ACHN (cell line): Measurements from ENCODE around the gene NTN5.
"Not testable (repeated sequence)": the region's sequence is repeated elsewhere in the genome, so short reads cannot be mapped to it uniquely, and the experiment has no call there.

Experiments
- DNase-seq: peaks from one replicate; pipeline ENCODE4 v3.0.0-alpha.2; 2015
- in situ Hi-C: cut with HindIII; loops from 2 replicates; pipeline ENCODE4 v1.10.0; 2017; ENCODE audit warnings: low sequenced_read_pairs, low pct_ligation_motif_present, low pct_unique_long_range_greater_than_20kb

NTN5 gene

GRCh38 chr19:48703316-48703715, 30.5 kb upstream of the NTN5 start:
- in situ Hi-C loops, result no loop called here
- DNase-seq, result no peak

GRCh38 chr19:48702701-48703100, 29.9 kb upstream of the NTN5 start:
- DNase-seq, result no peak
- in situ Hi-C loops, result no loop called here

- in situ Hi-C loops, result no loop called here
- peak; percentile 80 for DNase-seq
Measured at GRCh38 chr19:48698046-48698445, 25.2 kb upstream of the NTN5 start.

- in situ Hi-C loops, result no loop called here
- DNase-seq, result no peak
Measured at GRCh38 chr19:48696353-48697010, 23.7 kb upstream of the NTN5 start.

- in situ Hi-C loops, result no loop called here
- DNase-seq, result no peak
Measured at GRCh38 chr19:48695743-48696352, 23.0 kb upstream of the NTN5 start, which contains the start of gene FUT2. Gene FUT2, plus strand, starts transcription at chr19:48695971. Its CDS starts 6,986 bp downstream, at chr19:48702957.

GRCh38 chr19:48693629-48694028, 20.8 kb upstream of the NTN5 start:
- in situ Hi-C loops, DNase-seq: not testable (repeated sequence)

- DNase-seq, result no peak
- in situ Hi-C loops, result no loop called here
Measured at GRCh38 chr19:48689449-48689848, 16.6 kb upstream of the NTN5 start.

GRCh38 chr19:48687776-48688175, 15.0 kb upstream of the NTN5 start:
- in situ Hi-C loops, result no loop called here
- no peak for DNase-seq

- in situ Hi-C loops, DNase-seq: not testable (repeated sequence)
Measured at GRCh38 chr19:48686637-48687036, 13.8 kb upstream of the NTN5 start.

GRCh38 chr19:48686088-48686487, 13.3 kb upstream of the NTN5 start:
- in situ Hi-C loops, result no loop called here
- no peak for DNase-seq

GRCh38 chr19:48685583-48685982, 12.8 kb upstream of the NTN5 start:
- no peak for DNase-seq
- in situ Hi-C loops, result no loop called here

- DNase-seq, result no peak
- in situ Hi-C loops, result no loop called here
Measured at GRCh38 chr19:48683349-48683748, 10.5 kb upstream of the NTN5 start.

- in situ Hi-C loops, result no loop called here
- peak; percentile 85 for DNase-seq
Measured at GRCh38 chr19:48681127-48681470, 8.3 kb upstream of the NTN5 start.

GRCh38 chr19:48680436-48681126, 7.8 kb upstream of the NTN5 start:
- in situ Hi-C loops, result no loop called here
- no peak for DNase-seq

- in situ Hi-C loops, DNase-seq: not testable (repeated sequence)
Measured at GRCh38 chr19:48680006-48680405, 7.2 kb upstream of the NTN5 start.

GRCh38 chr19:48678201-48678600, 5.4 kb upstream of the NTN5 start:
- no peak for DNase-seq
- in situ Hi-C loops, result no loop called here

- no peak for DNase-seq
- in situ Hi-C loops, result no loop called here
Measured at GRCh38 chr19:48676887-48677286, 4.1 kb upstream of the NTN5 start.

- no peak for DNase-seq
- in situ Hi-C loops, result no loop called here
Measured at GRCh38 chr19:48676487-48676886, 3.7 kb upstream of the NTN5 start.

- in situ Hi-C loops, result no loop called here
- peak; percentile 80 for DNase-seq
Measured at GRCh38 chr19:48674921-48675824, 2.4 kb upstream of the NTN5 start.
